Astrocyte of the spinal cord (primary cell): ENCODE measurements around the gene MED26.

Experiments
- DNase-seq: peaks from one replicate; pipeline ENCODE4 v3.0.0; 2011; ENCODE audit warnings: low read depth, low spot score
- H3K4me3 ChIP-seq: 2 replicates; pipeline ENCODE4 v1.5.1; 2011; ENCODE audit warnings: low read depth, mild to moderate bottlenecking, low read length, moderate library complexity
- CTCF ChIP-seq: IDR thresholded peaks from 2 replicates; pipeline ENCODE4 v1.5.1; 2012; ENCODE audit warnings: low read depth, mild to moderate bottlenecking, low read length, inconsistent platforms
- in situ Hi-C: cut with HindIII; loops from 2 replicates; pipeline ENCODE4 v1.10.0; 2017; ENCODE audit warnings: low sequenced_read_pairs

Gene MED26

GRCh38 chr19:16524991-16525734, 102.8 kb downstream of the MED26 start:
- no peak overlapping the region for H3K4me3 ChIP-seq
- DNase-seq = no peak
- in situ Hi-C loops = no loop called here
- TF ChIP-seq CTCF = no peak
